Measurements from ENCODE around the gene CTSL.

DNA sequence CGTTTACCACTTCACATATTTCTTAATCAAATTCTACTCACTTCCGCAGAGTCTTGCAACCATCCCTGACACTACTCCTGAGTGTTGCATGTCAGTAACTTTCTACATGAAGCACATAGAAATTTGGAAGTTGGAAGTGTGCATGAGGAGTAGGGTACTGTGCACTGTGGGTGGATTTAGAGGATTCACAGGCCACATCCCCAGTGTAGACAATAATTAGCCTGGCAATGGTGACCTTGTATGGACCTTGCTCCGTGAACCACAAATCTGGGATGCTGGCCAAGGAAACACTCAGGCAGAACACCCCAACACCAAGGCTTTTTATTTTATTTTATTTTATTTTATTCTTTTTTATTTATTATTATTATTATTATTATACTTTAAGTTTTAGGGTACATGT is 25.5 kb downstream of the CTSL start:
- no peak for TF ChIP-seq ZNF337 (CRISPR knock-in tag; IDR thresholded peaks at IDR 0.05; ENCODE audit: borderline replicate concordance, low read depth)
- TF ChIP-seq POLR2AphosphoS5 (IDR thresholded peaks at IDR 0.05; ENCODE audit: low read depth, low read length): no peak
- TF ChIP-seq ZFP36 (IDR thresholded peaks at IDR 0.05; ENCODE audit: borderline replicate concordance, low read depth, low read length, partially characterized antibody): no peak
- no peak for TF ChIP-seq FOXJ3 (CRISPR knock-in tag; IDR thresholded peaks at IDR 0.05; ENCODE audit: borderline replicate concordance)
